Fibroblast of gingiva (primary cell): ENCODE results near the gene TXK.

Source experiments
- DNase-seq: peaks from one replicate; pipeline ENCODE4 v3.0.0-alpha.2; 2011; ENCODE audit warnings: low read depth

Gene TXK

DNA sequence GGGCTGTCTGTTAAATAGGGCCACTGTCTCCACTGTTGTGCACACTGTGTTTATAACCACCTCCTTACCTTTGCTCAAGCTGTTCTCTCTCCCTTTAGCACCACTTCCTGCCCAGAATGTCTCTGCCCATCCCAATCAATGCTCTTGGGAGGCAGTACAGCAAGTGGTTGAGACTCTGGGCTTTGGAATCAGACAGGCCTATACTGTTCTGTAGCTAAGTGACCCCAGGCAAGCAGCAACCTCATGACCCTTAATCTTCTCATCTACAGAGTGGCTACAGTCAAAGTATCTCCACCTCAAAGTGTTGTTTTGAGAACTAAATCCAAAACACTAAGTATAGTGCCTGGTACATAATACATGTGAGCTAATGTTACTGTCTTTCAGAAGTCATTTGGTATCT, 3.8 kb upstream of the TXK start:
- no peak for DNase-seq

DNA sequence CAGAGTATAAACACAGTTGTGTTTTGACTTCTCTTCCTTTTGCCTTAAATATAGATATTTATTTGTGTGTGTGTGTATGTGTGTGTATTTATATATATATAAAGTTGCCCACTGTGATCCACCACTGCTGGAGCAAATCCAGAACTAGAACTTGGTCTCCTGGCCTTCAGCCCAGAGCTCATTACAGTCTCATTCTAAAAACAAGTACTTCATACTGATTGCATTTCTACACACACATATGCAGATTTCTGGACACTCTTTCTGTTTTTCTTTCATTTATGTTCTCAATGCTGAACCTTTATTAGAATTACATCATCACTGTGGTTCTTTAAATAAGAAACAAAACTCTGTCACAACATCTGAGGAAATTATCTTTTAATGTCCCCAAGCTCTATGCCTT, 381 bp downstream of the TXK start:
- peak; percentile 15 for DNase-seq

DNA sequence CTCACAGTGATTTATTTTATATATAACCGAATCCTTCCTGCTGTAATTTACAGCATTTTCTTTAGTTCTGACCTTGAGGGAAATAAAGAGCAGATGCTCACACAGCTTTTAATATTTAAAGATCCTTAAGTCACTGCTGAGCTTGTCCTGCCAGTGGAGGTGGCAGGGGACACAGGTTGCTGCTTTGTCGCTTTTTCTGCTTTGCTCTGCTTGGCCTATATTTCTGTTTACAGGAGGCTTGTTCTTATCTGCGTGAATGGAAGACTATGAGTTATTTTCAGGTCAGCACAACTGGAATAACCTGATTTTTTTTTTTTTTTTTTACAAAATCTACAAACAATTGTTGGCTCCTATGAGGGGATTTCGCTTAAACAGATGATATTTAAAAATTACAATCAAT, 2.3 kb downstream of the TXK start:
- DNase-seq = no peak

DNA sequence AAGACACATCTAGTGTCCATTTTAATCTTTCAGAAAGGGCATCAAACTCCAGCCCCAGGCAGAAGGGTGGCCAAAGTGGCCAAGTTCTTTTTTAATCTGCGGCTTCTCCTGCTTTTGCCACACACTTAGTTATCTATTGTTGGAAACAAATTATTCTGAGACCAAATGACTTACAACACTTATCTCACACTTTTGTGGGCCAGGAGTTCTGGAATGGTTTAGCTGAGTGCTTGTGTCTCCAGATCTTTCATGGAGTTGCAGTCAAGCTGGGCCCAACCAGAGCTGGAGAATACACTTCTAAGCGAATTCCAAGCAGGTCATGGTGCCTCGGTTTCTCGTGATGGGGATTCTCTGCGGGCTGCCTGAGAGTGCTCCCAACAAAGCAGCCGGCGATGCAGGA, 4.0 kb downstream of the TXK start:
- no peak for DNase-seq

DNA sequence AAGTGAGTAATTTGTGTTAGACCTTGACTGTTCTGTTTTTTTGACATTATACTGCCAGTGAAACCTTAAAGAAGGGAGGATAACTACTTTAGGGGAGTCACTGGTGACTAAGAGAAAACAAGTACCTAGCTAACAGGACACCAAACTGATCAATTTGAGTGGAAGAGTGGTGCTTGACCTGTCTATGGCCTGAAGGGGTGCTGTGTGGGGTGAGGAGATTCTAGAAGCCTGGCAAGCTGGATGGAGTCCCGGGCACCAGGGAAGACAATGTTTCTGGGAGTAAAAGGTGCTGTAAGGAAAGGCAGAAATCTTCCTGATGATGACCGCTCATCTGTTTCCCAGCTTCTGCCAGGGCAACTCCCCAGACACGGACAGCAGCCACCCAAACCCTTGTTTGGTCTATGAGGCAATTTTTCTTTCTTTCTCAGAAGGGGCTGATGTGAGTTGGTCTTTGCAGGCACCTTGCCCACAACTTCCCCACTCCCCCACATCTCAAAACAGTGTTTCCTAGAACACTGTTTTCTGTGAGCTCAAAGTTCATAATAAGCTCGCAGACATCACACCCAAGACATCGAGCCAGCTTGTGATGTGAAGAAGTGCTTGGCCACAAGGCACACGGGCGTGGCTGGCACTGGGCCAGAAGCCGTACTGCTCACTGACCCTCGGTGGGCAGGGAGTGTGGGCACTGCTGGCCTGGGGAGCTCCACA, 4.6 kb downstream of the TXK start:
- DNase-seq = no peak

DNA sequence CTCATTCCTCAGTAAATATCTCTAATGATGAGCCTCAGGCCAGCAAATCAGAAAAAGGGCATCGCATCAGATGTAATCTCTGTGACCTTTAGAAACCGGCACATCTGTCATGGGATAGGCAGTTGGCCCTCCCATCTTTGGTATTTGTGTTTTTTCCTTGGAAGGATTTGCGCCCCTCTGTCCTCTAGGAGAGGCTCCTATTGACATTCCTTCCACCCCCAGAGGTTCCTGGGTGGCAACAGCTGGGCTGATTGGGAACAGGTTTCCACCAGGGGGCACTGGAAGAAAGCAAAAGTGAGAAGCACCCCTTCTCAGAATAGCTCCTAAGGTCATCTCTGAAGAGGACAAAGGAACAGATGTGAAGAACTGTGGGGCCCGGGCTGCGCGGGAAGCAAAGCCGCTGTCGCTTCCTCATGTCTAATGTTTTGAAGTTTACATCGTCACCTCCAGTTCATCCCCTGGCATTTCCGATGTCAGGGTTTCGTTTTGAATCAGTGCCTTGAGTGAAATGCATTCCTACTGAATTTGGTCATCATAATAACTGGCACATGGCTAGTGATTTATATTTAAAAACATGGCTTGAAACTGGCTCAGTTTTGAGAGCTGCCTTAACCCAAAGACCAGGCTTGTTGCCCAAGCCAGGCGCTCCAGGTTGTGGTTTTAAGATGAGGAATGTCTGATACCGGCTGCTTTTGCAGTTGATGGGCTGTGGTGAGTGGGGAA, 6.2 kb downstream of the TXK start:
- DNase-seq = peak; percentile 90

DNA sequence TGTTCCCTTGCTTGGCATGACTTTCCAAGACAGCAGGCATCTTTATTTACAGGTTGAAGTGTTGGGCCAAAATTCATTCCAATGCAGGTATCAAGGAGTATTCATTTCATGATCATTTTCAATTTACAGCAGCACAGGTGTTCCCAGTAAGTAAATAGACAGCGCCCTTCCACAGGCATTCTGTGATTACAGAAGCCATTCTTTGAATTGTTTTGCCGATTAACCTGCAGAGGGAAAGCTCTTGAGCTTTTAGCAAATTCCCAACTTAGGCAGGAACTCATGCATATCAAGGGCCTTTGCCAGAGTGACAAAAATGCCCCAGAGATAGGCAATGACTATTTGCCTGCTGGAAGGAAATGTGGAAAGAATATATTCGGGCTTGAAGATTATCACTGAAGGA, 6.8 kb downstream of the TXK start:
- DNase-seq = no peak

DNA sequence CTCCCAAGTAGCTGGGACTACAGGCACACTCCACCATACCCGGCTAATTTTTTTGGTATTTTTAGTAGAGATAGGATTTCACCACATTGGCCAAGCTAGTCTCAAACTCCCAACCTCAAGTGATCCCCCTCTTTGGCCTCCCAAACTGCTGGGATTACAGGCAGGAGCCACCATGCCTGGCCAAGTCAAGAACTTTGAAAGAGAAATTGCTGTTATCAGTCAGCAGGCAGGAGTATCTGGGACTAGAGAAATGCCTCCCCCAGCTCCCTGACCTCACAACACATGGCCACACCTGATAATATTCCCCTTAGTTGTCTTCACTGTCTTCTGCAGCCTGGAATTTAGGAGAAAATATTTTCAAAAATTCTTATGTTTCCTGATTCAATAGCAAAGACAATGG, 7.4 kb downstream of the TXK start:
- no peak for DNase-seq

DNA sequence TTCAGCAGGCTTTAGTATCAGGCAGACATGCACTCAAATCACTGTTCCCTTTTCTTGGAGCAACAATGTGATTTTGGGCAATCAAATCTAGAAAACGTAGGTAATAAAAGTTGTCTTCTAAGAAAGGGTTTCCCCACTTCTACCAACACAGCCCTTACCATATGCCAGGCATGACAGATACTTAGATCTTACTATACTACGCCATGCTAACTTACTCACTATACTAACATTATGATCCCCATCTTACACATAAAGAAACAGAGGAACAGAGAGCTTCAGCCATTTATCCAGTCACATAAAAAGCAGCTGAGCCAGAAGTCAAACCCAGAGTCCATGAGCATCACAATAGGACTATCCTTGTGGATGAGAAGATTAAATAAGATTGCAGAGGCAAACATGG, 9.2 kb downstream of the TXK start:
- no peak for DNase-seq

DNA sequence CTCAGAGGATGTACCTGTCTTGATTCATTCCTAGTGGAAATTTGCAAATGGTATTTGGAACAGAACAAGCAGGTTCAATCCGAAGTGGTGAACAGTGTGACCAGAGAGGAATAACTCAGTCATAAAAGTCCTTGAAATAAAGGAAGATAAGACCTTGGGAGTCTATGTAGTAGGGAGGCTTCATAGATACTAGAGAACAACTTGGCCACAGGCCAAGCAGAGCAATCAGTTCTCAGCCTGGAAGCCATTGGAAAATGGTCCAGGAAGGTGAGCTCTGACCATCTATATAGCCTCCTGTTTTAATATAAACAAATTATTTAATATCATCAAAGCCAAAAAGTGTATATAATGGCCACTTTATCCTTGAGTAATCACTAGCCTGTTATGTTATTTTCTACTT, 11.3 kb downstream of the TXK start:
- no peak for DNase-seq

DNA sequence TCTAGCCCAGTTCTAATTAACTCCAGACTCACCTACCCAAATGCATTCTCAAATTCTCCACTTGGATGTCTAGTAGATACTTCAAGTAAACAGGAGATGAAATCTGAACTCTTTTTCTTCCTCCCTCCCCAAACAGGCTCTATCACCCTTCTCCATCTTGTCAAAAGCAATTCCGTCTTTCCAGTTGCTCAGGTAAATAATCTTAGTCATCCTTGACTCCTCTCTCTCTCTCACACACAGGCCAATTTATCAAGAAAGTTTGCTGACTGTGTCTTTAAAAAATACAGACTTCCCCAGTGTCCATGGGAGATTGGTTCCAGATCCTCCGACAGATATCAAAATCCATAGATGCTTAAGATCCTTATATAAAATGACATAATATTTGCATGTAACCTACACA, 12.9 kb downstream of the TXK start:
- no peak for DNase-seq

DNA sequence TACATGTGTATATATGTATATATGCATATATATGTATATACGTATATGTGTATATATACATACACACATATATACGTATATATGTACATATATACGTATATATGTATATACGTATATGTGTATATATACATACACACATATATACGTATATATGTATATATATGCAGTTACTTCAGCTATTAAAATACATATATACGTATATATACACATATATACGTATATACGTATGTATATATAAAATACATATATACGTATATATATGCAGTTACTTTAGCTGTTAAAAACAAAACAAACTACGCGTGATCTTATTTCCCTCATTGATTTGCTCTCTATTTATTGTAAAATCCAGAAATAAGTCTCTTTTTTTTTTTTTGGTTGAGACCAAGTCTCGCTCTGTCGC, 13.9 kb downstream of the TXK start:
- no peak for DNase-seq

DNA sequence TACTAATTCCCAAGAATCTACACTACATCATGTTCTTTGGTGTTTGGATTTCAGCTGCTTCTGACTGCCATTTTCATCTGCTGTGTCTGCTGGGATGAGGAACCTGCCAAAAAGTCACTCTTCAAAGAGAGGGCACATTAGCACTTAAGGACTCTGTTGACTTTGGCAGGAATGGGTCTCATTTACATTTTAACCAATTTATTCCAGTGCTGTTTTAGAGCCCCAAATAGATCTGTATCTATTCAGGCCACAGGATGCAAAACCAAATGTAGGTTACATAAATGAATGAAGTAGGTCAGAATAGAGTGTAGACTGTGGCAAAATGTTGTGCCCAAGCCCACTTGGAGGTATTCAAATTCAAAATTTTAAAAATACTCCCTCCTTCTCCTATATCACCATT, 14.4 kb downstream of the TXK start:
- no peak for DNase-seq

DNA sequence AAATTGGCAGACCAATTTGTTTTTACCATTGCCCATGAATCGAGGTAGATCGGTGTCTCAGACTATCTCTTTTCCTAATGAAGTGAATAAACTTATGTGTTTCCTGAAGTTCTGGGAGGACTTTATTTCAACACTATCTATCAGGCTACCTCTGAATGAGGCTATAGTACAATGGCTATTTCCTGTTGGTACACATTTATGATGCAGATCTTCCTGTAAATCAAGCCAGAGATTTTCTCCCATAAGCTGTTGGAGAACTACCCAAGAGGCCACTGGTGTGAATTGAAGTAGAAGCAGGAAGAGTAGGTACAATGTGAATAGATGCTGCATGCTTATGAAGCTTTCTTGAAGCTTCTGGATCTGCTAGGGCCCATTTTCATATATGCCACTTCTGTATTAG, 16.0 kb downstream of the TXK start:
- no peak for DNase-seq

DNA sequence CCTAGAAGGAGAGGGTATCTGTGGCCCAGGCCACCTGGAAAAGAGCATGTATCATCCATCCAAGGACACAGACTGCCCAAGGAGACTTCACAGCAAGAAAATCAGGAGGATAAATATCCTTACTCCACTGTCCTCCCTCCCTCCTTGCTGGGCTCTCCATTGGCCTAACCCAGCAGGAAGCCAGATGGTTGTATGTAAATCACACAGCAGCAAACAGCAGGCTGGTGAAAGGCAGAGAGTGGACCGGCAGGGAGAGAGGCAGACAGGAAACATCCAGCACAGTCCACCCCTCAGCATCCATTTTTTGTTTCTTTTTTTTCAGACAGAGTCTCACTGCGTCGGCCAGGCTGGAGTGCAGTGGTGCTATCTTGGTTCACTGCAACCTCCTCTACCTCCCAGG, 17.5 kb downstream of the TXK start:
- no peak for DNase-seq

DNA sequence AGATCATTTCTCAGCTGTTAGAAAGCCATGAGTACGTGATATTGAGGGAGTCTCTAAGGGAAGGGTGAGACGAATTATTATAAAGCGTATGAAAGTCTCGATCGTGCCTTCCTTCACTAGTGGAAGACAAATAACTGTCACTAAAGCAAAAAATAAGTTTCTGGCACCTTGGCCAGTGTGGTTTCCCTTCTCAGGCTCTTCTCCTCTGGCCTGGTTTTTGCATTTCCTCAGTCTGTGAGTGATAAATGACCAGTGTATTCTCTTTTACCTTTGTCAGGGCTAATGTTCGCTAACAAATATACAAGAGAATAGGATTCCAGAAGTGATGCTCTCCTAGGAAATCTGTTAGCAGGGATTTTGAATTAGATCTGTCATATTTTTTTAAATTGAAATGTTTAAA, 19.6 kb downstream of the TXK start:
- no peak for DNase-seq

DNA sequence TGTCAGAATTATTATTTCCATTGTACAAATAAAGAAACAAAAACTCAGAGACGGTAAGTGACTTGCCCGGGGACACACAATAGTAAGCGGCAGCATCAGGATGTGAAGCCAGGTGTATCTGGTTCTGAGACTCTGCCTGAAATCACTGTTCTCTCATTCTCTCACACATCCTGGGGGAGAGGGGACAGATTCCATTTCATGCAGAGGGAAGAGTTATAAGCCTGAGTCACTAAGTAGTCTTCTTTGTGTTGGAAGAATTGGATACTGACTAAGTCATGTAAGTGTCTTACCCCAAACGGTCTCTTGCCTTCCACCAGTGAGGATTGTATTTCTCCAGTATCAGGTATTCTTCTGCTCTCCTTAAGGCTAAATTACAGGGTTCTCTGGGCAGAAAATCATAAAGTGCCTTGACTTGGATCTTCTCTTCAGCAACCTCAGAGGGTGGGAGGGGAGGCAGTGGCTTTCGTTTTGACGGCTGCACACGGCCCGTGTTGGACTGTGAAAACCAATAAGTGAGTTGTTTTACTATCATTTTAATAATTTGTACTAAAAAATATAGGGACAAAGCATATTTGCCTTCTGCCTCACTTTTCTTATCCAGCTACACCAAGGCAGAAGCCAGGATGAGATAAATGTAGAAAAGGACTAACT, 21.9 kb downstream of the TXK start:
- DNase-seq = peak; percentile 2

DNA sequence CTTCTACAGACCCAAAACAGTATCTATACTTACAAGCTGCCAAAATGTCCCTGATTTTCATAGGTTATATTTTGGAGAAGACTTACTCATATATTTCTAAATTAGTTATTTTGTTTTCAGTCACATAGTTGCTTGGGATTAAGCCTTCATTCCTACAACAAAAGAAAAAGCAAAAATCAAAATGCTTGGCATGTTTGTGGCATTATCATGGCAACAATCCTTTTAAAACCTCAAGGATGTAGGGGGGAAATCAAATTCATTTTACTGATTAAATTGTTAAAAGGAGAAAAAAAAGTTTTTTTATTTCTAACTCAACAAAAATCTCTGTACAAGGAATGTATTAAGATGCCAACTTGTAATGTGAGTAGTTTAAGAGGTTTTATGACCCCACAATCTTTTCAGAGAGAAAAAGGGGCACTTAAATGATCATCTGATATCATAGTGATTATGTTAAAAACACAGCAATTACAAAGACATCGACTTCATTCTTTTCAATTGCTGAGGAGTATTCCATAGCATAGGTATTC, 23.5 kb downstream of the TXK start:
- no peak for DNase-seq

DNA sequence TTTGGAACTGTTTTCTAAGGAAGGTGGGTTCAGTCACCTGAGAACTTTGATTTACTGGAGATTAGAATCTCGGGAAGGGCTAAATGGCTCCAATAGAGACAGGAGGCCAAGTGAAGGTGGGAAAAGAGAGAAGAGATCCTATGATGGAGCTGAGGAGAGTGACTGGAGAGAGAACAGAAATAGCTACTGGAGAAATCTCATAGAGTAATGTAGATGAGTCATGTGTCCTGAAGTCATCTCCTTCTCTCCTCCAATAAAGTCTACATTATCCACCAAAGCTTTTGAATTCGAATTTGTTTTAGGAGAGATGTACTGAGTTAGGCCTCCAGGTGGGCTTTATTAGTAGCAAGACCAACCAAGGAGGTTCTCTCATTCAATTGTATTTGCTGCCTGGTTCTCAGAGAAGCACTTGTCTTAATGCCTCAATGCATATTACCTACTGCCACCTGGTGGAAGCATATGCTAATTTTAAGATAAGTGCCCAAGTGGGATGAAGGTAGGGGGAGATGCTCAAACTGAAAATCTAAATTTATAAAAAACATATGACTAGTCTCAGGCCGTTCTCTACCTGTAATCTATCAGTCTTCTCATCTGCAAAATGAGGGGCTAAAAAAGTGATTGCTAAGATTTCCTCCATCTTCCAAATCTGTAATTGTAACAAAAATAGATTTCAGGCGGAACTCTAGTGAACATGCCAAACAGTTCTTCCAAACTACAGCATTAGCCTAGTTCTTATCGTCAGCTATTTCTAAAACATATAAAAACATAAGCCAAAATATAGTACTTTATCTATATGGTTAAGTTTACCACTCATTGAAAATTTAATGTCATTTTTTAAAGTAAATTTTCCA, 24.4 kb downstream of the TXK start:
- peak; percentile 20 for DNase-seq

DNA sequence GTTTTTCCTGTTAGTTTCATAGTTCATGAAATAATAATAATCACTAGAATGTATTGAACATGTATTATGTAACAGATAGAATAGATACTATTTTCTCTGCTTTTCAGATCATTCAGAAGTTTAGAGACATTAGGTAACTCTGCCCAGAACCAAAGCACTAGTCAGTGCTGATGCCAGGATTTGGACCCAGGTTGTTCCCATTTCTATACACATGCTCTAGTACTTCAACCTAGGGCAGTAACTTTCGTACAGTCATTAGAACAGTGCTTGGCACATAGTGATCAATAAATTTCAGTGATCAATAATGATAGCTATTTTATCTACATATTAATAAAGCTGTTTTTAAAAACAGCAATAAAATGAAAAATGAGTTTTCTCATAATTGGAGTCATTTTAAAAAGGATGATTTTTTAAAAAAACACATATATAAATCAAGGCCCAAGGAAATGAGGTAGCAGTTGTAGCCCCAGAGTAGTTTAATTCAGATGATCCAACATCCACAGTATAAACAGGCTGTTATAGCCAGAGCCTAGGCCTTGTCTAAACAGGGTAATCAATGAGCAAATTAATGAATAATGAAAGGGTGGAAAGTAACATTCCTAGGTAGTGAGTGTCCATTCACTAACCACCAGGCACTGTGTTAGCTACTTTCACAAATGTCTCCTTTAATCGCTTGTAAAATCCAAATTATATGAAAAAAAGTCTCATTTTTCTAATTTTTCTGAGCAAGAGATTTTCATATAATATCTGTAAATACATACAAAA, 25.6 kb downstream of the TXK start:
- DNase-seq = no peak

DNA sequence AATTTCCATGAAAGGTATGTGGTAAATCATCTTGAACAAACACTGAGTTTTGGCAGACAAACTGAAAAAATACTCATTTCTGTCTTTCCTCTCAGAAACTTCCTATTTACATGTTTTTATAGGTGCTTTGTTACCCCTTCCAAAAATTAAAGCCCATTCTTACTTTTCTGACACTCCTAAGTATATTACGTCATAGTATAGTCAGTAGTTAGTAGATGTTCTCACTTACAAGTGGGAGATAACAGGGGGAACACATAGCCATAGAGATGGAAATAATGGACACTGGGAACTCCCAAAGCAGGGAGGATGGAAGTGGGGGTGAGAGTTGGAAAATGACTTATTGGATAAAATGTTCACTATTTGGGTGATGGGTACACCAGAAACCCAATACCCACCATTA, 28.8 kb downstream of the TXK start:
- DNase-seq = no peak
